HL-60 (cell line): ENCODE results near the gene DDAH2.

Experiments used
- DNase-seq, 2 experiments: peaks; one replicate each; pipeline ENCODE4 v3.0.0-alpha.2; 2010 to 2020; ENCODE audit warnings: low read depth in 1 of 2, low spot score in 1 of 2
- H3K27ac ChIP-seq: fragments of 250-450 bp; sonication (Bioruptor Pico); replicated peaks from 2 replicates; pipeline ENCODE4 v1.5.1; 2020; ENCODE audit warnings: mild to moderate bottlenecking, moderate library complexity
- H3K27me3 ChIP-seq: fragments of 250-450 bp; sonication (Bioruptor Pico); 2 replicates; pipeline ENCODE4 v1.5.1; 2021; ENCODE audit warnings: mild to moderate bottlenecking, moderate library complexity; ENCODE audit not compliant: insufficient read depth, poor library complexity, severe bottlenecking
- H3K4me3 ChIP-seq: replicated peaks from 2 replicates; pipeline ENCODE4 v1.5.1; 2011; ENCODE audit warnings: mild to moderate bottlenecking, control low read depth, low read length; ENCODE audit not compliant: insufficient read depth
- GABPA ChIP-seq: IDR thresholded peaks from 2 replicates; pipeline ENCODE4 v1.6.1; 2012; ENCODE audit warnings: low read depth
- POLR2AphosphoS5 ChIP-seq: IDR thresholded peaks from 2 replicates; pipeline ENCODE4 v1.6.1; 2012; ENCODE audit warnings: low read depth
- SPI1 ChIP-seq: IDR thresholded peaks from 2 replicates; pipeline ENCODE4 v1.6.1; 2012; ENCODE audit warnings: low read depth, mild to moderate bottlenecking, borderline replicate concordance
- TF ChIP-seq, protein P1 (sequence below): IDR thresholded peaks from one replicate; pipeline ENCODE4 v1.5.1; 2011; ENCODE audit warnings: low read length, control low read depth, inconsistent platforms; ENCODE audit not compliant: insufficient read depth
- TF ChIP-seq, protein P2 (sequence below): IDR thresholded peaks from 2 replicates; pipeline ENCODE4 v1.6.1; 2012; ENCODE audit warnings: low read depth; ENCODE audit not compliant: insufficient replicate concordance

DDAH2 gene

DNA sequence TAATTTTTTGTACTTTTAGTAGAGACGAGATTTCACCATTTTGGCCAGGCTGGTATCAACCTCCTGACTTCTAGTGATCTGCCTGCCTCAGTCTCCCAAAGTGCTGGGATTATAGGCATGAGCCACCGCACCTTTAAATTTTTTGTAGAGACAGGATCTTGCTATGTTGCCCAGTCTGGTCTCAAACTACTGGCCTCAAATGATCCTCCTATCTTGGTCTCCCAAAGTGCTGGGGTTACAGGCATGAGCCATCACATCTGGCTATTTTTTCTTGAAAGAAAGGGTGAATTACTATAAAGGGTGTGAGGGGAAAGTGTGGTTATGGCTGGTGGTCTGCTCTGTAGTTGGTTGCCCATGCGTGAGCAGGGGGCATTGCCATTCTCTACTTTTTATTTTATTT, 20.9 kb downstream of the DDAH2 start:
- Histone ChIP-seq H3K27me3 (no peaks in the 10 kb centered on the region), H3K27ac (no peak overlapping the region), H3K4me3 (no peak overlapping the region)
- DNase-seq, result no peak
- TF ChIP-seq GABPA (no peak), SPI1 (no peak)
- TF ChIP-seq, protein P1, sequence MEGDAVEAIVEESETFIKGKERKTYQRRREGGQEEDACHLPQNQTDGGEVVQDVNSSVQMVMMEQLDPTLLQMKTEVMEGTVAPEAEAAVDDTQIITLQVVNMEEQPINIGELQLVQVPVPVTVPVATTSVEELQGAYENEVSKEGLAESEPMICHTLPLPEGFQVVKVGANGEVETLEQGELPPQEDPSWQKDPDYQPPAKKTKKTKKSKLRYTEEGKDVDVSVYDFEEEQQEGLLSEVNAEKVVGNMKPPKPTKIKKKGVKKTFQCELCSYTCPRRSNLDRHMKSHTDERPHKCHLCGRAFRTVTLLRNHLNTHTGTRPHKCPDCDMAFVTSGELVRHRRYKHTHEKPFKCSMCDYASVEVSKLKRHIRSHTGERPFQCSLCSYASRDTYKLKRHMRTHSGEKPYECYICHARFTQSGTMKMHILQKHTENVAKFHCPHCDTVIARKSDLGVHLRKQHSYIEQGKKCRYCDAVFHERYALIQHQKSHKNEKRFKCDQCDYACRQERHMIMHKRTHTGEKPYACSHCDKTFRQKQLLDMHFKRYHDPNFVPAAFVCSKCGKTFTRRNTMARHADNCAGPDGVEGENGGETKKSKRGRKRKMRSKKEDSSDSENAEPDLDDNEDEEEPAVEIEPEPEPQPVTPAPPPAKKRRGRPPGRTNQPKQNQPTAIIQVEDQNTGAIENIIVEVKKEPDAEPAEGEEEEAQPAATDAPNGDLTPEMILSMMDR, result no peak

DNA sequence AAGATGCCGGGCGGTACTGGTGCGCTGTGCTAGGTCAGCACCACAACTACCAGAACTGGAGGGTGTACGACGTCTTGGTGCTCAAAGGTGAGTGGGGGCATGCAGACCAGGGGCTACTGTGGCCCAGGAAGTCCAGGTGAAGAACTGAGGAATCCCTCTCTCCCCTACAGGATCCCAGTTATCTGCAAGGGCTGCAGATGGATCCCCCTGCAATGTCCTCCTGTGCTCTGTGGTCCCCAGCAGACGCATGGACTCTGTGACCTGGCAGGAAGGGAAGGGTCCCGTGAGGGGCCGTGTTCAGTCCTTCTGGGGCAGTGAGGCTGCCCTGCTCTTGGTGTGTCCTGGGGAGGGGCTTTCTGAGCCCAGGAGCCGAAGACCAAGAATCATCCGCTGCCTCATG, 21.4 kb downstream of the DDAH2 start:
- DNase-seq, result no peak
- no peak for TF ChIP-seq POLR2AphosphoS5
- TF ChIP-seq, protein P2, sequence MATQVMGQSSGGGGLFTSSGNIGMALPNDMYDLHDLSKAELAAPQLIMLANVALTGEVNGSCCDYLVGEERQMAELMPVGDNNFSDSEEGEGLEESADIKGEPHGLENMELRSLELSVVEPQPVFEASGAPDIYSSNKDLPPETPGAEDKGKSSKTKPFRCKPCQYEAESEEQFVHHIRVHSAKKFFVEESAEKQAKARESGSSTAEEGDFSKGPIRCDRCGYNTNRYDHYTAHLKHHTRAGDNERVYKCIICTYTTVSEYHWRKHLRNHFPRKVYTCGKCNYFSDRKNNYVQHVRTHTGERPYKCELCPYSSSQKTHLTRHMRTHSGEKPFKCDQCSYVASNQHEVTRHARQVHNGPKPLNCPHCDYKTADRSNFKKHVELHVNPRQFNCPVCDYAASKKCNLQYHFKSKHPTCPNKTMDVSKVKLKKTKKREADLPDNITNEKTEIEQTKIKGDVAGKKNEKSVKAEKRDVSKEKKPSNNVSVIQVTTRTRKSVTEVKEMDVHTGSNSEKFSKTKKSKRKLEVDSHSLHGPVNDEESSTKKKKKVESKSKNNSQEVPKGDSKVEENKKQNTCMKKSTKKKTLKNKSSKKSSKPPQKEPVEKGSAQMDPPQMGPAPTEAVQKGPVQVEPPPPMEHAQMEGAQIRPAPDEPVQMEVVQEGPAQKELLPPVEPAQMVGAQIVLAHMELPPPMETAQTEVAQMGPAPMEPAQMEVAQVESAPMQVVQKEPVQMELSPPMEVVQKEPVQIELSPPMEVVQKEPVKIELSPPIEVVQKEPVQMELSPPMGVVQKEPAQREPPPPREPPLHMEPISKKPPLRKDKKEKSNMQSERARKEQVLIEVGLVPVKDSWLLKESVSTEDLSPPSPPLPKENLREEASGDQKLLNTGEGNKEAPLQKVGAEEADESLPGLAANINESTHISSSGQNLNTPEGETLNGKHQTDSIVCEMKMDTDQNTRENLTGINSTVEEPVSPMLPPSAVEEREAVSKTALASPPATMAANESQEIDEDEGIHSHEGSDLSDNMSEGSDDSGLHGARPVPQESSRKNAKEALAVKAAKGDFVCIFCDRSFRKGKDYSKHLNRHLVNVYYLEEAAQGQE, result no peak
- no peak for TF ChIP-seq GABPA
- TF ChIP-seq SPI1, result no peak
- TF ChIP-seq, protein P1, result no peak
- Histone ChIP-seq H3K4me3 (no peak overlapping the region), H3K27me3 (no peaks in the 10 kb centered on the region), H3K27ac (no peak overlapping the region)

DNA sequence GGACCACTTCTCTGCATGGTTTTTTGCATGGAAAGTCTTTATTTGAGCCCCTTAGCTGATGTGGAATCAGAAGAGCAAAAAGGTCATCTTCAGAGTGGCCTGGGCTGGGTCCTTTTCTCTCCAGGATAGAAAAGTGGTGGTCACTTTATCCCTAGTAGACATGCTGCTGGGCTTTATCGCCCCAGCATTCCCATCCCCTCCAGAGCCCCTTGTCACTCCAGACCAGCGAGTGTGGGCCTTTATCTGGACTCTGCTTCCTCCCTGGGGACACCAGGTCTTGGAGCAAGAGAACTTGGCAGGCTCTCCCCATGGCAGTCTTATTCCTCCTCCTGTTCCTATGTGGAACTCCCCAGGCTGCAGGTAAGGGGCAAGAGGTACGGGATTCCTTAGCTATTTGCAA, 22.5 kb downstream of the DDAH2 start, which contains the start of gene LY6G6F:
Gene LY6G6F (plus strand): TSS at position 268 of the 400 bp plus-strand sequence. CDS start 41 bp downstream, at position 309.
- Histone ChIP-seq H3K4me3 (no peak within 1 kb of the TSS), H3K27ac (no peak within 1 kb of the TSS), H3K27me3 (no peaks in the 10 kb centered on the region)
- TF ChIP-seq, protein P1, result no peak
- TF ChIP-seq GABPA (no peak), POLR2AphosphoS5 (no peak), SPI1 (no peak)
- TF ChIP-seq, protein P2, result no peak
- DNase-seq, result no peak

DNA sequence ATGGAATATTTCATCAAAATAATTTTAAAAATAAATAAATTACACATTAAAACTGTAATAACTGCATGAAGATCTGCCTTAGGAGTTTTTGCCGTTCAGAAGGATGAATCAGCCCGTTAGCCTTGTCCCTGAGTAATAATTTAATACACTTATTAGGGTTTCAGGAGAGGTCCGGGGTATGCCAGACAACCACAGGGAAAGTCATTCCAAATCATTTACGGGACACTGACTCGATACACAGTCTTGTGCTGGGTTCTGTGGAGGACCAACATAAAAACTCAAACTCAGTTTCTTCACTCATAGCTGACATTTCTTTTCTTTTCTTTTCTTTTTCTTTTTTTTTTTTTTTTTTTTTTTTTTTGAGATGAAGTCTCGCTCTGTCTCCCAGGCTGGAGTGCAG, 23.2 kb downstream of the DDAH2 start:
- no peak overlapping the region for H3K27ac ChIP-seq
- H3K4me3 ChIP-seq, result no peak overlapping the region
- TF ChIP-seq SPI1, result no peak
- TF ChIP-seq POLR2AphosphoS5, result no peak
- TF ChIP-seq GABPA, result no peak
- TF ChIP-seq, protein P1, result no peak
- TF ChIP-seq, protein P2, result no peak
- DNase-seq, result no peak
- H3K27me3 ChIP-seq, result no peaks in the 10 kb centered on the region
